Lower leg skin (tissue), 4 donors: ENCODE data around the gene ZFP36L1. TPM values are rescaled to one million over a fixed set of nuclear protein-coding genes. Genes with fewer than 3 reads are reported as not detected.

Source experiments
- DNase-seq, 2 donors: peaks; one replicate each; pipeline ENCODE4 v3.0.0-alpha.2; 2019; ENCODE audit warnings: low spot score in 2 of 2
- H3K4me3 ChIP-seq: fragments of 200-600 bp; sonication (generic); 2 replicates; pipeline ENCODE4 v1.5.1; 2017; ENCODE audit warnings: mild to moderate bottlenecking, low read depth; ENCODE audit not compliant: poor library complexity, severe bottlenecking
- CTCF ChIP-seq, 3 donors: fragments of 450-650 bp; IDR thresholded peaks; one replicate each; pipeline ENCODE4 v1.5.1; 2016; ENCODE audit warnings: antibody characterized with exemption in 3 of 3, mild to moderate bottlenecking in 3 of 3, moderate library complexity in 2 of 3
- POLR2A ChIP-seq, 2 donors: fragments of 450-650 bp; IDR thresholded peaks; one replicate each; pipeline ENCODE4 v1.6.1; 2016 to 2017; ENCODE audit warnings: antibody characterized with exemption in 2 of 2, mild to moderate bottlenecking in 1 of 2, moderate library complexity in 1 of 2
- WGBS, 2 donors: methylation state at CpG; one replicate each; pipeline ENCODE4 v1.1.5; 2018; 5-methylcytosine and 5-hydroxymethylcytosine counted together
- intact Hi-C: fragments of 100-400 bp; cut with DNase I; formaldehyde crosslinking; loops from one replicate; pipeline ENCODE4 v1.15.0; 2023; ENCODE audit warnings: low total_unique reads
- total RNA-seq, 4 donors: library from RNA; depleted of rRNA; stranded (reverse); fragments of >200 nt; gene quantifications; one replicate each; pipeline ENCODE4 v1.1.0, GENCODE V29; 2016

Gene ZFP36L1, protein sequence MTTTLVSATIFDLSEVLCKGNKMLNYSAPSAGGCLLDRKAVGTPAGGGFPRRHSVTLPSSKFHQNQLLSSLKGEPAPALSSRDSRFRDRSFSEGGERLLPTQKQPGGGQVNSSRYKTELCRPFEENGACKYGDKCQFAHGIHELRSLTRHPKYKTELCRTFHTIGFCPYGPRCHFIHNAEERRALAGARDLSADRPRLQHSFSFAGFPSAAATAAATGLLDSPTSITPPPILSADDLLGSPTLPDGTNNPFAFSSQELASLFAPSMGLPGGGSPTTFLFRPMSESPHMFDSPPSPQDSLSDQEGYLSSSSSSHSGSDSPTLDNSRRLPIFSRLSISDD
- 1,000 to 10,000 TPM in 1 of 4 donors, 100 to 1,000 TPM in 3; 466 to 2,618 (median 922) TPM for total RNA-seq

DNA sequence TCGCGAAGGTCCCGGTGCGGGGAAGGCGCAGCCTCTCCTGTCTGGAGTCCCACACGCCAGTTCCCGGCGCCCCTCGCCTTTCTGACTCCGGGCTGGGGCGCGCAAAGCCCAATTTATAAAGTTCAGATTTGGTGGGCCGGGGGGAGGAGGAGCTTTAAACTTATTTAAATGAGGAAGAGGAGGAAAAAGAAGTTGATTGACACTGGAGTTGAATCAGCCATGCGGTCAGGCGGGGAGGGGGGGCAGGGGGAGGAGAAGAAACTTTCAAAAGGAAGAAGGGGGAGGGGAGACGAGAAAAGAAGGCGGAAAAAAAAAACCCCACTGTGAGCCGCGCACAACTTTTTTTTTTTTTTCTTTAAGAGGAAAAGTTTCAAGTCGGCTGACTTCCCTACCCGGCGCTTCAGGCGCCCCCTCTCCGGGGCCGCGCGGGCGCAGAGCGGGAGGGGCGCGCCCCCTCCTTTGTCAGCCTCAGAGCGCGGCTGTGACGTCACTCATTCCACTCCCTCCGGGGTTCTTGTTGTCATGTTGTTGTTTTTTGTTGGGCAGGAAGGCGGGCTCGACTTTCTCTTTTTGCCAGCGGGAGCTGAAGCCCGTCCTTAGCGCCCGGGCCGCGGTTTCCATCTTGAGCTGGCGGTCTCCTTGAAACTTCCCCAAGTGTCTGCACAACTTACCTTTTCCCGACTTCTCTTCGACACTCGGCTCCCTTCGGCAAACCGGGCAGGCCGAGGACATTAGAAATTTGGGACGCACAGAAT is at the start of gene ZFP36L1:
Gene ZFP36L1, minus strand, starts transcription at position 89 of the 755 bp plus-strand sequence. CDS start 129 bp downstream, outside the sequence.
- H3K4me3 ChIP-seq = peak within 1 kb of the TSS; percentile 97
- peak; percentile 95 to 98 for DNase-seq
- TF ChIP-seq POLR2A (IDR thresholded peaks at IDR 0.05) = peak in 1 of 2 donors; percentile 97
- TF ChIP-seq CTCF (IDR thresholded peaks at IDR 0.05) = no peak
- WGBS, 2 donors = 0 to 1% methylated on average over 51 of the region's 51 CpGs
- intact Hi-C loops = loop anchor here (10.0 kb wide), 1 partner anchor 248 kb away; no protein-coding TSS in a partner anchor

GRCh38 chr14:68842298-68842697 is 49.4 kb upstream of the ZFP36L1 start:
- WGBS, 2 donors = 78 to 86% methylated on average over 5 of the region's 5 CpGs
- intact Hi-C loops = no loop called here
- H3K4me3 ChIP-seq = no peak overlapping the region
- DNase-seq = no peak
- TF ChIP-seq CTCF (IDR thresholded peaks at IDR 0.05) (no peak), POLR2A (IDR thresholded peaks at IDR 0.05) (no peak)

- WGBS, 2 donors = 54 to 61% methylated on average over 6 of the region's 6 CpGs
- H3K4me3 ChIP-seq = no peak overlapping the region
- intact Hi-C loops = no loop called here
- no peak for DNase-seq
- TF ChIP-seq CTCF (IDR thresholded peaks at IDR 0.05) = no peak
- TF ChIP-seq POLR2A (IDR thresholded peaks at IDR 0.05) = no peak
Measured at GRCh38 chr14:68841016-68841809, 48.3 kb upstream of the ZFP36L1 start.

- TF ChIP-seq CTCF (IDR thresholded peaks at IDR 0.05) = no peak
- no peak for TF ChIP-seq POLR2A (IDR thresholded peaks at IDR 0.05)
- 90 to 91% methylated on average over 2 of the region's 2 CpGs for WGBS, 2 donors
- intact Hi-C loops = no loop called here
- no peak overlapping the region for H3K4me3 ChIP-seq
- no peak for DNase-seq
Measured at GRCh38 chr14:68840454-68840853, 47.6 kb upstream of the ZFP36L1 start.

DNA sequence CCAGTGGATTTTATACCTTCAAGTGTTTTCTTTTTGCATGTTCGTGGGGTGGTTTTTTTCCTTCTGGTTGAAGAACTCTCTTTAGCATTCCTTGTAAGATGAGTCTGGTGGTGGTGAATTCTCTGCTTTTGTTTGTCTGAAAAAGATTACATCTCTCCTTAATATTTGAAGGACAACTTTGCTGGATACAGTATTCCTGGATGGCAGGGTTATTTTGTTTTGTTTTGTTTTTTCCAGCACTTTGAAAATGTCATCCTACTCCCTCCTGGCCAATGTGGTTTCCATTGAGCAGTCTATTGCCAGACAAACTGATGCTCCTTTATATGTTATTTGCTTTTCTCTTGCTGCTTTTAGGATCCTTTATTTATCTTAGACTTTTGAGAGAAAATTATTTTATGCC is 43.2 kb upstream of the ZFP36L1 start:
- 51 to 95% methylated on average over 1 of the region's 1 CpG for WGBS, 2 donors
- TF ChIP-seq POLR2A (IDR thresholded peaks at IDR 0.05) = no peak
- TF ChIP-seq CTCF (IDR thresholded peaks at IDR 0.05) = no peak

More for the DNA sequence above, 43.2 kb upstream of the ZFP36L1 start:
- H3K4me3 ChIP-seq = no peak overlapping the region
- intact Hi-C loops = no loop called here
- no peak for DNase-seq
